CD8-positive, alpha-beta memory T cell (primary cell): ENCODE data around the gene PSMC3. TPM values are rescaled to one million over a fixed set of nuclear protein-coding genes. Genes with fewer than 3 reads are reported as not detected.
A peak's percentile ranks its signal among the peaks of the same experiment; 100 is the strongest.

Experiments
- CTCF ChIA-PET: fragments of 350-600 bp; sonication (Branson Sonifier 250); formaldehyde crosslinking; loops from one replicate; lab custom pipeline; 2021; ENCODE audit warnings: antibody characterized with exemption; lab: Charles Lee
- POLR2A ChIA-PET: fragments of 350-600 bp; sonication (Branson Sonifier 250); formaldehyde crosslinking; loops from one replicate; lab custom pipeline; 2021; ENCODE audit warnings: antibody characterized with exemption; lab: Charles Lee
- DNase-seq, 5 donors: peaks; one replicate each; pipeline versions ENCODE4 v3.0.0 to v3.0.0-alpha.2; 2020 to 2022; ENCODE audit warnings: mixed read lengths in 1 of 5
- H3K27ac ChIP-seq: one replicate; pipeline ENCODE4 v1.7.0; 2013; ENCODE audit warnings: low read depth, mild to moderate bottlenecking, low read length, moderate library complexity
- H3K27me3 ChIP-seq: 2 replicates; pipeline ENCODE4 v1.7.0; 2013; ENCODE audit warnings: low read length, mild to moderate bottlenecking; ENCODE audit not compliant: insufficient read depth, poor library complexity, severe bottlenecking
- H3K36me3 ChIP-seq: 2 replicates; pipeline ENCODE4 v1.7.0; 2013; ENCODE audit warnings: mild to moderate bottlenecking, low read length, moderate library complexity; ENCODE audit not compliant: insufficient read depth
- H3K4me1 ChIP-seq: 2 replicates; pipeline ENCODE4 v1.7.0; 2013; ENCODE audit warnings: mild to moderate bottlenecking, low read length, moderate library complexity; ENCODE audit not compliant: insufficient read depth
- H3K4me3 ChIP-seq: 2 replicates; pipeline ENCODE4 v1.7.0; 2013; ENCODE audit warnings: mild to moderate bottlenecking, low read length
- H3K9me3 ChIP-seq: 2 replicates; pipeline ENCODE4 v1.7.0; 2013; ENCODE audit warnings: mild to moderate bottlenecking, low read length
- H3K27ac Mint-ChIP-seq, 8 donors: one replicate each; pipeline ENCODE4 v1.8.0; 2020 to 2021; ENCODE audit warnings: mixed read lengths in 8 of 8, mild to moderate bottlenecking in 6 of 8, inconsistent platforms in 3 of 8, moderate library complexity in 3 of 8
- H3K27me3 Mint-ChIP-seq, 2 donors: one replicate each; pipeline ENCODE4 v1.8.0; 2020 to 2021; ENCODE audit warnings: mixed read lengths in 2 of 2, mild to moderate bottlenecking in 1 of 2, moderate library complexity in 1 of 2
- H3K36me3 Mint-ChIP-seq, 3 donors: one replicate each; pipeline ENCODE4 v1.8.0; 2020 to 2021; ENCODE audit warnings: mixed read lengths in 3 of 3, inconsistent platforms in 1 of 3, mild to moderate bottlenecking in 1 of 3
- H3K4me1 Mint-ChIP-seq, 3 donors: one replicate each; pipeline ENCODE4 v1.8.0; 2020 to 2021; ENCODE audit warnings: mixed read lengths in 3 of 3, inconsistent platforms in 1 of 3, mild to moderate bottlenecking in 1 of 3
- H3K4me3 Mint-ChIP-seq, 7 donors: one replicate each; pipeline ENCODE4 v1.8.0; 2020 to 2021; ENCODE audit warnings: mixed read lengths in 7 of 7, mild to moderate bottlenecking in 6 of 7, moderate library complexity in 4 of 7, inconsistent platforms in 2 of 7
- H3K9me3 Mint-ChIP-seq, 5 donors: one replicate each; pipeline ENCODE4 v1.8.0; 2020 to 2022; ENCODE audit warnings: mixed read lengths in 5 of 5, mild to moderate bottlenecking in 3 of 5, moderate library complexity in 2 of 5, inconsistent platforms in 1 of 5
- polyA plus RNA-seq: library from polyadenylated mRNA; unstranded; fragments of 300-500 nt; fragmentation: Illumina TruSeq; gene quantifications from one replicate; pipeline ENCODE4 v1.2.3, GENCODE V29; 2021
- total RNA-seq, 2 experiments: library from RNA; stranded (reverse); gene quantifications; one replicate each; pipeline ENCODE4 v1.2.3, GENCODE V29; 2021

The PSMC3 gene
- total and polyA plus RNA-seq, 3 experiments from 2014 or later: 118 to 219 (median 200) TPM

DNA sequence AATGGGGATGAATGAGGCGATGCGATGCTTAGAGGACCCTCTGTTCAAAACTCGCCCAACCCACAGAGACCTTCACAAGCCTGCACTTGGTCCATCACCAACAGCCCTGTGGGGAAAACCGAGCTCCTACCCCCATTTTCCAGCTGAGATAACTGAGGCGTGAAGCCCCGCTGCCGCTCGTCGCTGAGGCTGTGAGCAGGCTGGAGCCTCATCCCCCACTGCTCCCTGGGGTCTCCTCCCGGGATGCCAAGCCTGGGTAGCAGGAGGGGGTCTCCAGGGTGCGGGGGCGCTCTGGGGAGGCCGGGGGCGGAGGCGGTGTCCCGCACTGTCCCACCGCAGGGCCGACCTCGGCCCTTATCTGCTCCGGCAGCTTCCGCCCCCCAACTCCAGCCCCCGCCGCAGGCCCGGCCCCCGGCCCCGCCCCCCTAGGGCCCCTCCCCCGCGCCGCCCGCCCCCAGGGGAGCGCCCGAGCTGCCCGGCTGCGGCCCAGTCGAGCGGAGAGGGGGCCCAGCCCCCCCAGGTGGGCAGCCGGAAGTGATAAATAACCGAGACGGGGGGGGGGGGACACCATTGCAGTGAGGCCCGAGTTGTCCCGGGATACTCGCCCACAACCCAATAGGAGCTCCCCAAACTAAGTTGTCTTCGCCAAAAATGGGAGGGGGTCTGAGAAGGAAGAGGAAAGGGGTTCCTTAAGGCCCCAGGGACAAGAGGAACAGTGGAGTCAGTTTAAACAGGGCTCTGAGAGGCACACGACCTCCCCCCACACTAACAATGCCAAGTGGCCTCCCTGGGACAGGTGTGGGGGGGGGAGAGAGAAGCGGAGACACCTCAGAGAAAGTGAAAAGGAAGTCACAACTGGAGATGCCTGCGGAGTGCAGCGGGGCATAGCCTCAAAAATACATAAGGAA lies 26.1 kb downstream of the PSMC3 start:
- DNase-seq: peak; percentile 27 to 65 (median 39)
- Histone ChIP-seq H3K9me3 (no peaks in the 10 kb centered on the region), H3K27ac (peak overlapping the region; percentile 44), H3K4me3 (peak overlapping the region; percentile 65), H3K4me1 (peaks cover 28% of the 10 kb centered on the region), H3K27me3 (no peaks in the 10 kb centered on the region), H3K36me3 (no peaks in the 10 kb centered on the region)
- H3K4me1 Mint-ChIP-seq: peaks cover 19 to 44% (median 25%) of the 10 kb centered on the region in 3 donors
- no peaks in the 10 kb centered on the region for H3K9me3 Mint-ChIP-seq
- H3K27ac Mint-ChIP-seq: peak overlapping the region; percentile 61 to 97 (median 82)
- no peaks in the 10 kb centered on the region for H3K27me3 Mint-ChIP-seq
- H3K36me3 Mint-ChIP-seq: peaks cover 0 to 1% (median 0%) of the 10 kb centered on the region in 3 donors
- ChIA-PET POLR2A (interaction anchor here (0.5 to 1.2 kb wide), 5 partner anchors 11 to 788 kb away, joined by 3 to 5 read pairs (median 3); partner anchors contain the start of gene DDB2), CTCF (interaction anchor here (0.8 to 7.9 kb wide), 6 partner anchors 8 to 27 kb away, joined by 3 to 89 read pairs (median 5); no protein-coding TSS in a partner anchor)
- H3K4me3 Mint-ChIP-seq: peak overlapping the region; percentile 59 to 92 (median 81)

- Mint-ChIP-seq H3K4me3 (peak overlapping the region; percentile 17 to 88 (median 47)), H3K9me3 (no peaks in the 10 kb centered on the region), H3K4me1 (peaks cover 30 to 60% (median 41%) of the 10 kb centered on the region in 3 donors), H3K36me3 (peaks cover 0 to 1% (median 0%) of the 10 kb centered on the region in 3 donors), H3K27ac (peak overlapping the region; percentile 17 to 86 (median 73)), H3K27me3 (no peaks in the 10 kb centered on the region)
- H3K4me3 ChIP-seq: no peak overlapping the region
- H3K4me1 ChIP-seq: peaks cover 43% of the 10 kb centered on the region
- no peak overlapping the region for H3K27ac ChIP-seq
- ChIA-PET CTCF (interaction anchor here (1.3 to 7.9 kb wide), 3 partner anchors 9 to 25 kb away, joined by 5 to 89 read pairs (median 21); no protein-coding TSS in a partner anchor), POLR2A (no interaction called here)
- H3K9me3 ChIP-seq: no peaks in the 10 kb centered on the region
- H3K36me3 ChIP-seq: no peaks in the 10 kb centered on the region
- H3K27me3 ChIP-seq: no peaks in the 10 kb centered on the region
- DNase-seq: no peak
These were observed 27.7 kb downstream of the PSMC3 start for GRCh38 chr11:47398551-47398950.

DNA sequence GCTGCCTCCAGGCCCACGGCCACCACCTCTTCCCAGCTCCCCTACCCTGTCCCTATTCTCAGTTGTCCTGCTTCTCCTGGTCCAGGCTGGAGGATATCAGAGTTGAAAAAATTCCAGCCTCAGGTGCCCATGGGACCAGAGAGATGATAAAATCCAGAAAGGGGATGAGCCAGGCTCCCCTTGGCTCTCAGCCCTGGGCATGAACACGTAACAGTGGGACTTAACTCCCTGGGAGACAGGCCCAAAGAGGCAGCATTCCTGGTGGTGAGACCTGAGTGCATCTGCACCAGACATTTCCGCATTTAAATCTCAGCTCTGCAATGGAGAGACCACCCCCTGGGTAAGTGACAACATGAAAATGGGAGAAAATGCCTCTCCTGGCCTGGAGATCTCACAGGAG lies 28.2 kb downstream of the PSMC3 start:
- Histone ChIP-seq H3K4me1 (peaks cover 47% of the 10 kb centered on the region), H3K4me3 (no peak overlapping the region), H3K27me3 (no peaks in the 10 kb centered on the region), H3K27ac (no peak overlapping the region), H3K36me3 (no peaks in the 10 kb centered on the region), H3K9me3 (no peaks in the 10 kb centered on the region)
- POLR2A ChIA-PET: no interaction called here
- Mint-ChIP-seq H3K27me3 (no peaks in the 10 kb centered on the region), H3K36me3 (peaks cover 0 to 1% (median 0%) of the 10 kb centered on the region in 3 donors), H3K4me1 (peaks cover 32 to 63% (median 45%) of the 10 kb centered on the region in 3 donors), H3K4me3 (peak overlapping the region in 4 of 7 donors; percentile 11 to 61 (median 30)), H3K9me3 (no peaks in the 10 kb centered on the region), H3K27ac (peak overlapping the region in 6 of 8 donors; percentile 42 to 86 (median 60))
- CTCF ChIA-PET: interaction anchor here (2.0 to 4.1 kb wide), 2 partner anchors 14 to 24 kb away, joined by 13 to 21 read pairs; no protein-coding TSS in a partner anchor
- DNase-seq: no peak

GRCh38 chr11:47396049-47396320 lies 30.3 kb downstream of the PSMC3 start:
- Mint-ChIP-seq H3K4me3 (no peak overlapping the region), H3K4me1 (peaks cover 36 to 72% (median 53%) of the 10 kb centered on the region in 3 donors), H3K27me3 (no peaks in the 10 kb centered on the region), H3K27ac (peak overlapping the region in 6 of 8 donors; percentile 52 to 93 (median 86)), H3K9me3 (no peaks in the 10 kb centered on the region), H3K36me3 (peaks cover 0 to 1% (median 0%) of the 10 kb centered on the region in 3 donors)
- Histone ChIP-seq H3K9me3 (no peaks in the 10 kb centered on the region), H3K4me1 (peaks cover 44% of the 10 kb centered on the region), H3K4me3 (no peak overlapping the region), H3K27me3 (no peaks in the 10 kb centered on the region), H3K36me3 (no peaks in the 10 kb centered on the region), H3K27ac (no peak overlapping the region)
- ChIA-PET POLR2A (no interaction called here), CTCF (interaction anchor here (2.0 kb wide), 1 partner anchor 22 kb away, joined by 13 read pairs; no protein-coding TSS in a partner anchor)
- no peak for DNase-seq

DNA sequence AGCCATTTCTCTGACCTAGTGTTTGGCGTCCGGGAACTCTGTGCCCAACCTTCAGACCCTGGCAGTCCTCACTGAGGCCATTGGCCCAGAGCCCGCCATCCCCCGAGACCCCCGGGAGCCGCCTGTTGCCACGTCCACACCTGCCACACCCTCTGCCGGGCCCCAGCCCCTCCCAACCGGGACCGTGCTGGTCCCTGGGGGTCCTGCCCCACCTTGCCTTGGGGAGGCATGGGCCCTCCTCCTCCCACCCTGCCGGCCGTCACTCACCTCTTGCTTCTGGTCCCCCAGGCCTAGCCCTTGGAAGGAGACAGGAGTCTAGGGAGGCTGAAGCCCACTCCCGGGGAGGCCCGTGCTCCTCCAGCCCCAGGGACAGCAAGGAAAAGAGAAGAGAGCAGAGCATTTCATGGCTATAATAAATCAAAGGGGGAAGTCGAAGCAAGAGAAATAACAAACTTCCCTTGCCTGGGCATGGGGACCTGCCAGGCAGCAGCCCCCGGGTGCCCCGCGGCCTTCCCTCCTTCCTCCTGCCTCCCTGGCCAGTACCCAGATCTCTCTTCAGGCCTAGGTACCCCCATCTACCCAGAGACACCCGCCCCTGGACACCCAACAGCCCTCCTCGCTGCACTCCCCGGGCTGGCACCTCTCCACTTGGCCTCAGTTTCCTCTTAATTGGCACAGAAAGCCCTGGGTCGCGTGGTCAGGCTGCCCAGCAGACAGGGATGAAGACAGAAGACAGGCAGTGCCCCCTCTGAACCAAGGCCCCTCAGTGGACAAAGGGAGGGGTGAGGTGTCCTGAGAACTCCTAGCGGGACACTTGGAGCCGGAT lies 30.8 kb downstream of the PSMC3 start:
- Histone ChIP-seq H3K4me3 (peak overlapping the region; percentile 68), H3K36me3 (no peaks in the 10 kb centered on the region), H3K4me1 (peaks cover 39% of the 10 kb centered on the region), H3K9me3 (no peaks in the 10 kb centered on the region), H3K27ac (peak overlapping the region; percentile 79), H3K27me3 (no peaks in the 10 kb centered on the region)
- H3K4me1 Mint-ChIP-seq: peaks cover 36 to 72% (median 51%) of the 10 kb centered on the region in 3 donors
- ChIA-PET CTCF (interaction anchor here (1.3 to 10.0 kb wide), 2 partner anchors 17 to 22 kb away, joined by 3 to 106 read pairs; no protein-coding TSS in a partner anchor), POLR2A (no interaction called here)
- peak overlapping the region; percentile 60 to 93 (median 86) for H3K27ac Mint-ChIP-seq
- H3K36me3 Mint-ChIP-seq: peaks cover 0 to 1% (median 0%) of the 10 kb centered on the region in 3 donors
- no peaks in the 10 kb centered on the region for H3K9me3 Mint-ChIP-seq
- no peaks in the 10 kb centered on the region for H3K27me3 Mint-ChIP-seq
- peak overlapping the region in 6 of 7 donors; percentile 29 to 73 (median 58) for H3K4me3 Mint-ChIP-seq
- DNase-seq: no peak

- POLR2A ChIA-PET: interaction anchor here (0.8 kb wide), 1 partner anchor 21 kb away, joined by 3 read pairs; no protein-coding TSS in a partner anchor
- H3K36me3 ChIP-seq: no peaks in the 10 kb centered on the region
- Mint-ChIP-seq H3K4me3 (peak overlapping the region; percentile 48 to 74 (median 68)), H3K36me3 (no peaks in the 10 kb centered on the region), H3K27me3 (no peaks in the 10 kb centered on the region), H3K4me1 (peaks cover 40 to 75% (median 55%) of the 10 kb centered on the region in 3 donors), H3K9me3 (no peaks in the 10 kb centered on the region), H3K27ac (peak overlapping the region; percentile 77 to 93 (median 85))
- CTCF ChIA-PET: interaction anchor here (1.3 to 10.0 kb wide), 3 partner anchors 14 to 22 kb away, joined by 3 to 106 read pairs (median 7); partner anchors contain the start of gene SLC39A13
- H3K4me3 ChIP-seq: peak overlapping the region; percentile 68
- H3K27ac ChIP-seq: peak overlapping the region; percentile 79
- H3K9me3 ChIP-seq: no peaks in the 10 kb centered on the region
- DNase-seq: peak; percentile 31 to 73 (median 40)
- peaks cover 42% of the 10 kb centered on the region for H3K4me1 ChIP-seq
- no peaks in the 10 kb centered on the region for H3K27me3 ChIP-seq
These were observed 31.7 kb downstream of the PSMC3 start for GRCh38 chr11:47394322-47395222.

GRCh38 chr11:47394050-47394321 lies 32.3 kb downstream of the PSMC3 start:
- peaks cover 43 to 77% (median 57%) of the 10 kb centered on the region in 3 donors for H3K4me1 Mint-ChIP-seq
- no peak for DNase-seq

More at GRCh38 chr11:47394050-47394321, 32.3 kb downstream of the PSMC3 start:
- Histone ChIP-seq H3K27ac (peak overlapping the region; percentile 79), H3K4me1 (peaks cover 45% of the 10 kb centered on the region), H3K36me3 (no peaks in the 10 kb centered on the region), H3K27me3 (no peaks in the 10 kb centered on the region), H3K9me3 (no peaks in the 10 kb centered on the region), H3K4me3 (peak overlapping the region; percentile 68)
- ChIA-PET CTCF (interaction anchor here (1.1 to 10.0 kb wide), 3 partner anchors 15 to 21 kb away, joined by 4 to 106 read pairs (median 7); partner anchors contain the start of gene SLC39A13), POLR2A (interaction anchor here (0.8 kb wide), 1 partner anchor 20 kb away, joined by 3 read pairs; no protein-coding TSS in a partner anchor)
- H3K27ac Mint-ChIP-seq: peak overlapping the region; percentile 38 to 93 (median 85)
- no peaks in the 10 kb centered on the region for H3K9me3 Mint-ChIP-seq
- no peaks in the 10 kb centered on the region for H3K36me3 Mint-ChIP-seq
- no peaks in the 10 kb centered on the region for H3K27me3 Mint-ChIP-seq
- peak overlapping the region in 4 of 7 donors; percentile 66 to 70 (median 68) for H3K4me3 Mint-ChIP-seq
